Endothelial cell (in vitro differentiated cells): ENCODE measurements around the gene MCRIP1. TPM values are rescaled to one million over a fixed set of nuclear protein-coding genes. Genes with fewer than 3 reads are reported as not detected.

Source experiments
- DNase-seq: peaks from one replicate; pipeline ENCODE4 v3.0.0; 2021; ENCODE audit warnings: low spot score
- H3K27ac Mint-ChIP-seq: one replicate; pipeline ENCODE4 v1.8.0; 2021; ENCODE audit warnings: mixed read lengths, inconsistent platforms; ENCODE audit not compliant: unreplicated experiment
- H3K27me3 Mint-ChIP-seq: one replicate; pipeline ENCODE4 v1.8.0; 2021; ENCODE audit warnings: mild to moderate bottlenecking, moderate library complexity, mixed read lengths, inconsistent platforms; ENCODE audit not compliant: unreplicated experiment
- H3K36me3 Mint-ChIP-seq: one replicate; pipeline ENCODE4 v1.8.0; 2021; ENCODE audit warnings: mild to moderate bottlenecking, low read depth, mixed read lengths, inconsistent platforms; ENCODE audit not compliant: unreplicated experiment
- H3K4me1 Mint-ChIP-seq: one replicate; pipeline ENCODE4 v1.8.0; 2021; ENCODE audit warnings: mild to moderate bottlenecking, mixed read lengths, inconsistent platforms; ENCODE audit not compliant: unreplicated experiment
- H3K4me3 Mint-ChIP-seq: one replicate; pipeline ENCODE4 v1.8.0; 2021; ENCODE audit warnings: mild to moderate bottlenecking, mixed read lengths, inconsistent platforms; ENCODE audit not compliant: unreplicated experiment
- H3K9me3 Mint-ChIP-seq: one replicate; pipeline ENCODE4 v1.8.0; 2021; ENCODE audit warnings: mixed read lengths, inconsistent platforms; ENCODE audit not compliant: unreplicated experiment
- CTCF ChIP-seq: fragments of 200-600 bp; sonication (generic); IDR thresholded peaks from one replicate; pipeline ENCODE4 v1.5.0; 2021; ENCODE audit warnings: antibody characterized with exemption; ENCODE audit not compliant: unreplicated experiment
- total RNA-seq: library from RNA; stranded (reverse); fragmentation: NEBNext Ultra II Directional; extraction: Animal tissue kit (Norgen Biotek cat#: 25700); gene quantifications from one replicate; pipeline ENCODE4 v1.2.1, GENCODE V29; 2021; ENCODE audit not compliant: unreplicated experiment

Gene MCRIP1
- total RNA-seq, 1 donor from 2014 or later, result 190 TPM

GRCh38 chr17:81812571-81813370 is 20.3 kb downstream of the MCRIP1 start:
- Mint-ChIP-seq H3K4me1 (no peaks in the 10 kb centered on the region), H3K27ac (no peak overlapping the region), H3K9me3 (no peaks in the 10 kb centered on the region), H3K27me3 (peaks cover 7% of the 10 kb centered on the region), H3K36me3 (peaks cover 8% of the 10 kb centered on the region), H3K4me3 (no peak overlapping the region)
- no peak for DNase-seq
- TF ChIP-seq CTCF, result no peak

DNA sequence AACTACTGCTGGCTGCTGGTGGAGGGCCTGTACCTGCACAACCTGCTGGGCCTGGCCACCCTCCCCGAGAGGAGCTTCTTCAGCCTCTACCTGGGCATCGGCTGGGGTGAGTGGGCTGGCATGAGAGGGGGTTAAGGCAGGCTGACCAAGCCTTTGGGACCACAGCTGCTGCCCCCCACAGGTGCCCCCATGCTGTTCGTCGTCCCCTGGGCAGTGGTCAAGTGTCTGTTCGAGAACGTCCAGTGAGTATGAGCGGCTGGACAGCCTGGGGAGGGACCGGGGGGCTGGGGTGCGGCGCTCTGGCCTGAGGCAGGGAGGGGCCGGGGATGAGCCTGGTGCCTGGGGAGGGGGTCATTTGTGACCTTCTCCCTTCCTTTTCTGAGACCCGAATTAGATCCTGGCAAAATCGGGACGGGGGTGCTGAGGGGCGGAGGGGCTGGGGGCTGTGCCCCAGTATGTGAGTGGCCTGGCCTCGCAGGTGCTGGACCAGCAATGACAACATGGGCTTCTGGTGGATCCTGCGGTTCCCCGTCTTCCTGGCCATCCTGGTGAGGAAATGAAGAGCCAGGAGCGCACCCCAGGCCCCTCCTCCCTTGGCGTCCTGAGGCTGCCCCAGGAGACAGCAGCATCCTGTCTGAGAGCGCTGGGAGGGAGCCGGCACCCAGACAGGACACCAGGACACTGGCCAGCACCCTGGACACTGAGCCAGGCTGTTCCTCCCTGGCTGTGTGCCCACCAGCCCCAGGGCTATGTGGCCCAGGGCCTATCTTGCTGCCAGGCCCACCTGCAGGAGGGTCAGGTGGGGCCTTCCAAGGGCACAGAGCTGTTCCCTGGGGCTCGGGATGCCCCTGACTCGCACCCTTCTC is 21.2 kb downstream of the MCRIP1 start:
- Mint-ChIP-seq H3K27ac (no peak overlapping the region), H3K4me3 (no peak overlapping the region), H3K4me1 (no peaks in the 10 kb centered on the region), H3K36me3 (peaks cover 8% of the 10 kb centered on the region), H3K27me3 (peaks cover 11% of the 10 kb centered on the region), H3K9me3 (no peaks in the 10 kb centered on the region)
- DNase-seq, result no peak
- TF ChIP-seq CTCF, result no peak

- peaks cover 11% of the 10 kb centered on the region for H3K27me3 Mint-ChIP-seq
Measured at GRCh38 chr17:81810892-81811704, 22.0 kb downstream of the MCRIP1 start.

GRCh38 chr17:81810476-81810875 is 22.6 kb downstream of the MCRIP1 start:
- H3K9me3 Mint-ChIP-seq, result no peaks in the 10 kb centered on the region
- H3K4me1 Mint-ChIP-seq, result no peaks in the 10 kb centered on the region
- peaks cover 8% of the 10 kb centered on the region for H3K36me3 Mint-ChIP-seq
- DNase-seq, result no peak
- TF ChIP-seq CTCF, result no peak
- H3K27ac Mint-ChIP-seq, result no peak overlapping the region
- no peak overlapping the region for H3K4me3 Mint-ChIP-seq
- peaks cover 11% of the 10 kb centered on the region for H3K27me3 Mint-ChIP-seq

More at GRCh38 chr17:81810892-81811704, 22.0 kb downstream of the MCRIP1 start:
- no peak for DNase-seq
- Mint-ChIP-seq H3K4me3 (no peak overlapping the region), H3K9me3 (no peaks in the 10 kb centered on the region), H3K27ac (no peak overlapping the region), H3K4me1 (no peaks in the 10 kb centered on the region), H3K36me3 (peaks cover 8% of the 10 kb centered on the region)
- no peak for TF ChIP-seq CTCF
